Measurements from ENCODE around the gene ADD3.

Gene ADD3

DNA sequence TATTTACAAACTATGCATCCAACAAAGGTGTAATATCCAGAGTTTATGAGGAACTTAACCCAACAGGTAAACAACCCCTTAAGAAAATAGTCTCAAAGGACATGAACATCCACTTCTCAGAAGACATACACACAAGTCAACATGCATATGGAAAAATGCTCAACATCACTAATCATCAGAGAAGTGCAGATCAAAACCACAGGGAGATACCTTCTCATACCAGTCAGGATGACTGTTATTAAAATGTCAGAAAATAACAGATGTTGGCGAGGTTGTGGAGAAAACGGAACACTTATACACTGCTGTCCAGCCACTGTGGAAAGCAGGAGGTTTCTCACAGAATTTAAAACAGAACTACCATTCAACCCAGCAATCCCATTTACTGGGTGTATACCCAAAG is 84.0 kb downstream of the ADD3 start:
- no peak for DNase-seq
- Histone ChIP-seq H3K4me2 (ENCODE audit: low read length) (no peak overlapping the region), H3K9ac (ENCODE audit: low read length) (no peak overlapping the region), H3K18ac (ENCODE audit: low read length) (no peak overlapping the region), H3K14ac (ENCODE audit: low read length) (no peak overlapping the region), H2AK5ac (ENCODE audit: low read length) (no peak overlapping the region), H3K4me1 (ENCODE audit: control insufficient read depth in 1 of 2, insufficient read depth in 2 of 2, low read length in 2 of 2) (no peaks in the 10 kb centered on the region), H2AFZ (ENCODE audit: insufficient read depth, low read length, poor library complexity) (no peak overlapping the region), H3K23ac (ENCODE audit: low read length) (no peak overlapping the region), H3K4me3 (ENCODE audit: low read depth, low read length) (no peak overlapping the region), H2BK120ac (ENCODE audit: insufficient read depth, low read length, poor library complexity) (no peak overlapping the region), H3K4ac (ENCODE audit: low read depth, low read length) (no peak overlapping the region), H3K27ac (ENCODE audit: low read depth, low read length) (no peak overlapping the region), H2BK5ac (ENCODE audit: low read depth, low read length, poor library complexity) (no peak overlapping the region), H4K12ac (ENCODE audit: low read depth, low read length) (no peak overlapping the region), H3K79me2 (ENCODE audit: control insufficient read depth, insufficient read depth, low read length, poor library complexity) (no peaks in the 10 kb centered on the region), H3K36me3 (ENCODE audit: control insufficient read depth in 1 of 2, insufficient read depth in 2 of 2, low read length in 2 of 2) (peaks cover 0 to 2% of the 10 kb centered on the region in 2 experiments), H4K8ac (ENCODE audit: low read depth, low read length) (no peak overlapping the region), H2BK12ac (ENCODE audit: low read length) (no peak overlapping the region), H4K91ac (ENCODE audit: low read depth, low read length) (no peak overlapping the region), H3K9me3 (ENCODE audit: insufficient read depth, low read depth, low read length) (no peaks in the 10 kb centered on the region), H3K27me3 (ENCODE audit: insufficient read depth, low read length) (no peaks in the 10 kb centered on the region), H3K79me1 (ENCODE audit: low read length) (no peaks in the 10 kb centered on the region)
- no CpG with 5 or more reads among the region's 2 CpGs for WGBS (ENCODE audit: extremely low coverage, insufficient coverage, insufficient read length)

DNA sequence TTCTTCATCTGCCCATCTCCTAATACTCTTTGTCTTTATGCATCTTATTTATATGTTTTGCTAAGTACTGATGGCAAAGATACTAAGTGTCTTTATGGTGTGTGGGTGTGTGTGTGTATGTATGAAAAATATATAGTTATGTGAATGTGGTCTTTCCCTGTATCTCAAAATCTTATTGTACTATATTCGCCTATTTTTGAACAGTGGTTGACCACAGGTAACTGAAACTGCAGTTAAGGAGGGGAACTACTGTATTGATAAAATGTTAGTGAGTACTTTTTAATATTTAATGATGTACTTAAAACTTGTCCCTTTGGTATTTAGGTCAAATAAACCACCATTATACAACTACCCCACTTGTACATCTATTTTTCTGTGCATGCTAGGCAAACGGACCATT is 85.9 kb downstream of the ADD3 start:
- Histone ChIP-seq H2AFZ (ENCODE audit: insufficient read depth, low read length, poor library complexity) (no peak overlapping the region), H4K8ac (ENCODE audit: low read depth, low read length) (no peak overlapping the region), H3K9me3 (ENCODE audit: insufficient read depth, low read depth, low read length) (no peaks in the 10 kb centered on the region), H2AK5ac (ENCODE audit: low read length) (no peak overlapping the region), H4K91ac (ENCODE audit: low read depth, low read length) (no peak overlapping the region), H3K4me3 (ENCODE audit: low read depth, low read length) (no peak overlapping the region), H3K23ac (ENCODE audit: low read length) (no peak overlapping the region), H3K4ac (ENCODE audit: low read depth, low read length) (no peak overlapping the region), H2BK12ac (ENCODE audit: low read length) (no peak overlapping the region), H2BK5ac (ENCODE audit: low read depth, low read length, poor library complexity) (no peak overlapping the region), H3K27me3 (ENCODE audit: insufficient read depth, low read length) (no peaks in the 10 kb centered on the region), H3K79me2 (ENCODE audit: control insufficient read depth, insufficient read depth, low read length, poor library complexity) (no peaks in the 10 kb centered on the region), H4K12ac (ENCODE audit: low read depth, low read length) (no peak overlapping the region), H3K27ac (ENCODE audit: low read depth, low read length) (no peak overlapping the region), H3K4me2 (ENCODE audit: low read length) (no peak overlapping the region), H3K18ac (ENCODE audit: low read length) (no peak overlapping the region), H3K14ac (ENCODE audit: low read length) (no peak overlapping the region), H3K79me1 (ENCODE audit: low read length) (no peaks in the 10 kb centered on the region), H3K9ac (ENCODE audit: low read length) (no peak overlapping the region), H2BK120ac (ENCODE audit: insufficient read depth, low read length, poor library complexity) (no peak overlapping the region), H3K4me1 (ENCODE audit: control insufficient read depth in 1 of 2, insufficient read depth in 2 of 2, low read length in 2 of 2) (no peaks in the 10 kb centered on the region), H3K36me3 (ENCODE audit: control insufficient read depth in 1 of 2, insufficient read depth in 2 of 2, low read length in 2 of 2) (peaks cover 0 to 2% of the 10 kb centered on the region in 2 experiments)
- no CpG with 5 or more reads among the region's 2 CpGs for WGBS (ENCODE audit: extremely low coverage, insufficient coverage, insufficient read length)
- no peak for DNase-seq

DNA sequence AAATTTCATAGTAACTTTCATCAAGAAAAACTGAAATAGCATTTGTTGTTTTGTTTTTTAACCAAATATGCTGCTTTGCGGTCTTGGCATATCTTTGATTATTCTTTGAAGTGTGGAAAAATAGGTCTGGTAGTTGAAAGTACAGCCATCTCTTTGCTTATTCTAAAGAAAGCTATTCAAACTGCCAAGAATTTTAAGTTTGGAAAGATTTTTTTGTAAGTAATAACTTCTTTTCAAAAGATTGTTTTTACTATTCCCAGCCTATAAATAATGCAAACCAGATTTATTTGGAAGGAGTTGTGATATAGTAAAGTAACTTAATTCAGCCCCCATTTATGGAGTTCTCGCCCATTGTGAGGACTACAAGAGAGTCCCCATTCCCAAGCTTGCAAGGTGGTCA is 87.0 kb downstream of the ADD3 start:
- Histone ChIP-seq H3K9me3 (ENCODE audit: insufficient read depth, low read depth, low read length) (no peaks in the 10 kb centered on the region), H3K4me1 (ENCODE audit: control insufficient read depth in 1 of 2, insufficient read depth in 2 of 2, low read length in 2 of 2) (no peaks in the 10 kb centered on the region), H3K4ac (ENCODE audit: low read depth, low read length) (no peak overlapping the region), H3K79me1 (ENCODE audit: low read length) (no peaks in the 10 kb centered on the region), H4K8ac (ENCODE audit: low read depth, low read length) (no peak overlapping the region), H3K27ac (ENCODE audit: low read depth, low read length) (no peak overlapping the region), H3K14ac (ENCODE audit: low read length) (no peak overlapping the region), H2AK5ac (ENCODE audit: low read length) (no peak overlapping the region), H3K4me3 (ENCODE audit: low read depth, low read length) (no peak overlapping the region), H3K79me2 (ENCODE audit: control insufficient read depth, insufficient read depth, low read length, poor library complexity) (no peaks in the 10 kb centered on the region), H3K18ac (ENCODE audit: low read length) (no peak overlapping the region), H3K36me3 (ENCODE audit: control insufficient read depth in 1 of 2, insufficient read depth in 2 of 2, low read length in 2 of 2) (peaks cover 0 to 2% of the 10 kb centered on the region in 2 experiments), H2BK120ac (ENCODE audit: insufficient read depth, low read length, poor library complexity) (no peak overlapping the region), H2BK12ac (ENCODE audit: low read length) (no peak overlapping the region), H3K9ac (ENCODE audit: low read length) (no peak overlapping the region), H3K4me2 (ENCODE audit: low read length) (no peak overlapping the region), H4K12ac (ENCODE audit: low read depth, low read length) (no peak overlapping the region), H4K91ac (ENCODE audit: low read depth, low read length) (no peak overlapping the region), H3K27me3 (ENCODE audit: insufficient read depth, low read length) (no peaks in the 10 kb centered on the region), H2BK5ac (ENCODE audit: low read depth, low read length, poor library complexity) (no peak overlapping the region), H3K23ac (ENCODE audit: low read length) (no peak overlapping the region), H2AFZ (ENCODE audit: insufficient read depth, low read length, poor library complexity) (no peak overlapping the region)
- no peak for DNase-seq
- no CpG with 5 or more reads among the region's 2 CpGs for WGBS (ENCODE audit: extremely low coverage, insufficient coverage, insufficient read length)

DNA sequence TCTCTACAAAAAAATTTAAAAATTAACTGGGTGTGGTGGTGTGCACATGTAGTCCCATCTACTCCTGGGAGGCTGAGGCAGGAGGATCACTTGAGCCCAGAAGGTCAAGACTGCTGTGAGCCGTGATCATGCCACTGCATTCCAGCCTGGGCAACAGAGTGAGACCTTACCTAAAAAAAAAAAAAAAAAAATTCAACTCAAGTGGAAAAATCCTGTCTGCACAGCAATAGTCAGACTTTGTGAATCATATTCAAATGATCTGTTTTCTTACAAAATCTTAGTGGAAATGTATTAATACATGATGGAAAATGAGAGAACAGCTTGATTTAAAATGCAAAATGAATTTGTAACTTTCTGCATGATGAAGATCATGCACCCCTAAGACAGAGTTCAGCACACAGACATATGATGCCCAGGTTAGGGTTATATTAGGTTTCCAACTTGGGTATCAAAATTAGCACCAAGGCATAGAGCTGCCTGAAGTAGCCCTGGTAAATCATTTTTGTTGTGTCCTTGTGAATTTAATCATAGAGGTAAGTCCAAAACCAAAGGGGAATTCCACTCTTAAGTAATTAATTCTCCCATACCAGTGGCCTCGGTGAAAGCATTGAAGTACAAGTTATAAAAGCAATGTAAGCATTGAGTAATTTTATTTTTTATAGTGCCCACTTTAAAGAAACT is 93.8 kb downstream of the ADD3 start:
- no CpG with 5 or more reads among the region's 2 CpGs for WGBS (ENCODE audit: extremely low coverage, insufficient coverage, insufficient read length)
- no peak overlapping the region for H3K23ac ChIP-seq (ENCODE audit: low read length)
- H3K4ac ChIP-seq (ENCODE audit: low read depth, low read length): no peak overlapping the region
- H3K18ac ChIP-seq (ENCODE audit: low read length): no peak overlapping the region
- H2BK120ac ChIP-seq (ENCODE audit: insufficient read depth, low read length, poor library complexity): no peak overlapping the region
- H3K79me1 ChIP-seq (ENCODE audit: low read length): no peaks in the 10 kb centered on the region
- no peak for DNase-seq
- H2BK12ac ChIP-seq (ENCODE audit: low read length): no peak overlapping the region
- no peak overlapping the region for H4K12ac ChIP-seq (ENCODE audit: low read depth, low read length)
- no peak overlapping the region for H2BK5ac ChIP-seq (ENCODE audit: low read depth, low read length, poor library complexity)
- H4K8ac ChIP-seq (ENCODE audit: low read depth, low read length): no peak overlapping the region
- H3K4me2 ChIP-seq (ENCODE audit: low read length): no peak overlapping the region
- H3K9me3 ChIP-seq (ENCODE audit: insufficient read depth, low read depth, low read length): no peaks in the 10 kb centered on the region
- H4K91ac ChIP-seq (ENCODE audit: low read depth, low read length): no peak overlapping the region
- H2AK5ac ChIP-seq (ENCODE audit: low read length): no peak overlapping the region
- H3K36me3 ChIP-seq (ENCODE audit: control insufficient read depth in 1 of 2, insufficient read depth in 2 of 2, low read length in 2 of 2): peaks cover 3 to 6% of the 10 kb centered on the region in 2 experiments
- no peak overlapping the region for H3K4me3 ChIP-seq (ENCODE audit: low read depth, low read length)
- no peaks in the 10 kb centered on the region for H3K27me3 ChIP-seq (ENCODE audit: insufficient read depth, low read length)
- no peaks in the 10 kb centered on the region for H3K4me1 ChIP-seq (ENCODE audit: control insufficient read depth in 1 of 2, insufficient read depth in 2 of 2, low read length in 2 of 2)
- no peaks in the 10 kb centered on the region for H3K79me2 ChIP-seq (ENCODE audit: control insufficient read depth, insufficient read depth, low read length, poor library complexity)
- no peak overlapping the region for H3K9ac ChIP-seq (ENCODE audit: low read length)
- H2AFZ ChIP-seq (ENCODE audit: insufficient read depth, low read length, poor library complexity): no peak overlapping the region
- no peak overlapping the region for H3K27ac ChIP-seq (ENCODE audit: low read depth, low read length)
- no peak overlapping the region for H3K14ac ChIP-seq (ENCODE audit: low read length)

Measured in trophoblast cell (in vitro differentiated cells and primary cell).